H1 (cell line): Measurements from ENCODE around the gene LCN12. TPM values are rescaled to one million over a fixed set of nuclear protein-coding genes. Genes with fewer than 3 reads are reported as not detected.

Source experiments
- CTCF ChIA-PET: fragments of 300-600 bp; sonication (Branson Sonifier 250); formaldehyde crosslinking; loops from one replicate; lab custom pipeline; 2021; ENCODE audit not compliant: partially characterized antibody; lab: Charles Lee
- POLR2A ChIA-PET: fragments of 300-600 bp; sonication (Branson Sonifier 250); formaldehyde crosslinking; loops from one replicate; lab custom pipeline; 2021; ENCODE audit warnings: inconsistent platforms; ENCODE audit not compliant: partially characterized antibody; lab: Charles Lee
- DNase-seq, 2 experiments: peaks; one replicate each; pipeline versions ENCODE4 v3.0.0 to v3.0.0-alpha.2; 2010 to 2022; ENCODE audit warnings: low spot score in 2 of 2, low read depth in 1 of 2, mixed read lengths in 1 of 2
- FAIRE-seq: peaks from 2 replicates; lab custom pipeline; 2011; peaks lifted over from hg19 to GRCh38; lab: Jason Lieb, UNC
- H2AFZ ChIP-seq: 2 replicates; pipeline ENCODE4 v1.8.1; 2012; ENCODE audit warnings: low read length, inconsistent platforms
- H2AK5ac ChIP-seq: 2 replicates; pipeline ENCODE4 v1.6.1; 2013; ENCODE audit warnings: low read depth, low read length
- H2BK120ac ChIP-seq: replicated peaks from 2 replicates; pipeline ENCODE3; 2013; ENCODE audit warnings: low read depth, low read length, inconsistent platforms
- H2BK12ac ChIP-seq: 2 replicates; pipeline ENCODE4 v1.6.1; 2013; ENCODE audit warnings: low read depth, low read length
- H2BK15ac ChIP-seq: 2 replicates; pipeline ENCODE4 v1.6.1; 2013; ENCODE audit warnings: low read length
- H2BK20ac ChIP-seq: 2 replicates; pipeline ENCODE4 v1.6.1; 2013; ENCODE audit warnings: low read length
- H2BK5ac ChIP-seq: 2 replicates; pipeline ENCODE4 v1.6.1; 2013; ENCODE audit warnings: low read depth, low read length
- H3K14ac ChIP-seq: 2 replicates; pipeline ENCODE4 v1.6.1; 2013; ENCODE audit warnings: inconsistent platforms; ENCODE audit not compliant: insufficient read length
- H3K18ac ChIP-seq: 2 replicates; pipeline ENCODE4 v1.6.1; 2013; ENCODE audit warnings: low read length; ENCODE audit errors: extremely low read depth
- H3K23ac ChIP-seq: 2 replicates; pipeline ENCODE4 v1.6.1; 2013; ENCODE audit warnings: inconsistent platforms; ENCODE audit not compliant: insufficient read length
- H3K23me2 ChIP-seq: 2 replicates; pipeline ENCODE4 v1.6.1; 2013; ENCODE audit warnings: low read depth, low read length
- H3K27ac ChIP-seq: 2 replicates; pipeline ENCODE4 v1.6.1; 2011; ENCODE audit warnings: low read depth, low read length, inconsistent platforms
- H3K27me3 ChIP-seq, 4 experiments: replicated peaks in 1 of 4; 1 replicate in 1 of 4; 2 replicates in 3 of 4; pipeline versions ENCODE4 v1.6.1 to v1.8.1; 2011 to 2013; ENCODE audit warnings: low read length in 3 of 4, mild to moderate bottlenecking in 3 of 4, inconsistent platforms in 2 of 4, mixed read lengths in 2 of 4, moderate library complexity in 1 of 4; ENCODE audit not compliant: control insufficient read depth in 3 of 4, insufficient read depth in 3 of 4; ENCODE audit errors: extremely low read depth in 1 of 4
- H3K36me3 ChIP-seq, 4 experiments: 2 replicates each; pipeline versions ENCODE4 v1.6.1 to v1.8.1; 2011 to 2013; ENCODE audit warnings: mild to moderate bottlenecking in 4 of 4, low read length in 3 of 4, moderate library complexity in 2 of 4, control low read depth in 1 of 4, inconsistent platforms in 1 of 4; ENCODE audit not compliant: insufficient read depth in 4 of 4, control insufficient read depth in 2 of 4
- H3K4ac ChIP-seq: replicated peaks from 2 replicates; pipeline ENCODE3; 2013; ENCODE audit warnings: low read length, low read depth, mixed read lengths, inconsistent platforms; ENCODE audit not compliant: insufficient read length
- H3K4me1 ChIP-seq, 4 experiments: replicated peaks in 1 of 4; 1 replicate in 1 of 4; 2 replicates in 3 of 4; pipeline versions ENCODE4 v1.6.1 to v1.8.1; 2011 to 2013; ENCODE audit warnings: low read length in 3 of 4, inconsistent platforms in 2 of 4, mixed read lengths in 1 of 4; ENCODE audit not compliant: insufficient read depth in 4 of 4, control insufficient read depth in 3 of 4
- H3K4me2 ChIP-seq, 2 experiments: 2 replicates each; pipeline versions ENCODE4 v1.6.1 to v1.8.1; 2011 to 2013; ENCODE audit warnings: low read depth in 2 of 2, low read length in 2 of 2, control low read depth in 1 of 2, inconsistent platforms in 1 of 2, mild to moderate bottlenecking in 1 of 2; ENCODE audit not compliant: insufficient read depth in 1 of 2
- H3K4me3 ChIP-seq, 4 experiments: fragments of 200-600, 300-600 bp in 1 of 4; sonication (generic), shearing (Covaris generic), sonication (Bioruptor Twin) in 1 of 4; 2 replicates each; pipeline versions ENCODE4 v1.5.1 to v1.8.1; 2011 to 2016; ENCODE audit warnings: low read length in 4 of 4, low read depth in 3 of 4, control low read depth in 2 of 4, inconsistent platforms in 2 of 4, mild to moderate bottlenecking in 2 of 4, mixed read lengths in 1 of 4, moderate library complexity in 1 of 4; ENCODE audit not compliant: insufficient read depth in 2 of 4; ENCODE audit errors: extremely low read depth in 1 of 4
- H3K56ac ChIP-seq: replicated peaks from 2 replicates; pipeline ENCODE3; 2013; ENCODE audit warnings: low read depth, mild to moderate bottlenecking, mixed read lengths, low read length, inconsistent platforms; ENCODE audit not compliant: insufficient read length
- H3K79me1 ChIP-seq: 2 replicates; pipeline ENCODE4 v1.6.1; 2013; ENCODE audit warnings: low read depth, low read length, control low read depth
- H3K79me2 ChIP-seq, 2 experiments: 2 replicates each; pipeline versions ENCODE4 v1.6.1 to v1.8.1; 2012 to 2013; ENCODE audit warnings: low read length in 2 of 2, mild to moderate bottlenecking in 2 of 2, inconsistent platforms in 1 of 2; ENCODE audit not compliant: insufficient read depth in 2 of 2, control insufficient read depth in 1 of 2
- H3K9ac ChIP-seq, 4 experiments: replicated peaks in 1 of 4; 1 replicate in 1 of 4; 2 replicates in 3 of 4; pipeline versions ENCODE4 v1.6.1 to v1.8.1; 2011 to 2013; ENCODE audit warnings: low read depth in 3 of 4, low read length in 3 of 4, control low read depth in 2 of 4, mild to moderate bottlenecking in 2 of 4, moderate library complexity in 2 of 4, inconsistent platforms in 1 of 4; ENCODE audit errors: extremely low read depth in 1 of 4
- H3K9me3 ChIP-seq, 2 experiments: 2 replicates each; pipeline versions ENCODE4 v1.6.1 to v1.8.1; 2012 to 2013; ENCODE audit warnings: mild to moderate bottlenecking in 2 of 2, moderate library complexity in 2 of 2, control low read depth in 1 of 2, inconsistent platforms in 1 of 2, low read depth in 1 of 2, low read length in 1 of 2, mixed read lengths in 1 of 2; ENCODE audit not compliant: insufficient read depth in 2 of 2
- H4K20me1 ChIP-seq, 2 experiments: replicated peaks in 1 of 2; 2 replicates each; pipeline versions ENCODE3 to v1.8.1; 2011 to 2013; ENCODE audit warnings: inconsistent platforms in 2 of 2, low read length in 2 of 2, mild to moderate bottlenecking in 1 of 2; ENCODE audit not compliant: insufficient read depth in 2 of 2, control insufficient read depth in 1 of 2
- H4K5ac ChIP-seq: 2 replicates; pipeline ENCODE4 v1.6.1; 2013; ENCODE audit warnings: low read length, low read depth, mixed read lengths, inconsistent platforms; ENCODE audit not compliant: insufficient read length
- H4K8ac ChIP-seq: 2 replicates; pipeline ENCODE4 v1.8.0; 2013; ENCODE audit warnings: mild to moderate bottlenecking, moderate library complexity, low read length, inconsistent platforms; ENCODE audit not compliant: insufficient read depth; ENCODE audit errors: extremely low read depth
- H4K91ac ChIP-seq: replicated peaks from 2 replicates; pipeline ENCODE3; 2013; ENCODE audit warnings: low read length, mixed read lengths, inconsistent platforms; ENCODE audit not compliant: insufficient read length
- BRCA1 ChIP-seq: IDR thresholded peaks from 2 replicates; pipeline ENCODE4 v1.6.1; 2012; ENCODE audit warnings: low read depth, low read length, improper control_type of control experiment
- POLR2A ChIP-seq, 2 experiments: IDR thresholded peaks; 1 replicate in 1 of 2; 2 replicates in 1 of 2; pipeline ENCODE4 v1.6.1; 2011; ENCODE audit warnings: low read depth in 2 of 2, low read length in 2 of 2, mild to moderate bottlenecking in 2 of 2; ENCODE audit errors: control extremely low read depth in 1 of 2
- RXRA ChIP-seq: IDR thresholded peaks from 2 replicates; pipeline ENCODE4 v1.6.1; 2011; ENCODE audit warnings: low read depth, mild to moderate bottlenecking, low read length, moderate library complexity; ENCODE audit not compliant: insufficient read depth
- WGBS, 2 experiments: shearing (Covaris generic) in 1 of 2; methylation state at CpG; one replicate each; pipeline versions ENCODE4 v1.1.6 to v1.1.7; 2013 to 2015; ENCODE audit warnings: low lambda C conversion rate in 2 of 2, mixed read lengths in 2 of 2, inconsistent platforms in 1 of 2, low coverage in 1 of 2, missing lambda C conversion rate in 1 of 2; ENCODE audit not compliant: insufficient replicate concordance in 2 of 2, insufficient coverage in 1 of 2, insufficient read length in 1 of 2; ENCODE audit errors: extremely low coverage in 1 of 2, missing lambda C conversion rate in 1 of 2; 5-methylcytosine and 5-hydroxymethylcytosine counted together
- polyA plus RNA-seq, 7 experiments: library from polyadenylated mRNA; depleted of rRNA in 3 of 7; stranded (reverse) in 5 of 7; unstranded in 2 of 7; fragments of >200 nt in 5 of 7; fragments of 200-250 nt in 2 of 7; gene quantifications; 1 replicate in 5 of 7; 2 replicates in 1 of 7; 4 replicates in 1 of 7; pipeline versions ENCODE4 v1.2.1 to v1.2.3, GENCODE V29; 2011 to 2013; ENCODE audit warnings: missing spikeins in 2 of 7, mixed read lengths in 2 of 7
- total RNA-seq: library from RNA; stranded (reverse); fragmentation: NEBNext Ultra II Directional; extraction: Animal tissue kit (Norgen Biotek cat#: 25700); gene quantifications from 2 replicates; pipeline ENCODE4 v1.2.1, GENCODE V29; 2021

Gene LCN12
- total and polyA plus RNA-seq, 2 of the 8 experiments (the other 6 are each of a cell fraction or from before 2014, with no cell fraction given), result 1.1 to 1.7 TPM

- no peaks in the 10 kb centered on the region for H3K9me3 ChIP-seq
- no peak overlapping the region for H2BK12ac ChIP-seq
- no peak overlapping the region for H3K23ac ChIP-seq
- no peak overlapping the region for H2BK15ac ChIP-seq
- no peak overlapping the region for H2BK5ac ChIP-seq
- H3K4me1 ChIP-seq, result peaks cover 0 to 13% (median 9%) of the 10 kb centered on the region in 4 experiments; a peak in 5 of 7 replicates
- H3K27me3 ChIP-seq, result no peaks in the 10 kb centered on the region
- H3K36me3 ChIP-seq, result no peaks in the 10 kb centered on the region
- no peak for FAIRE-seq
- ChIA-PET POLR2A (interaction anchor here (0.7 kb wide), 1 partner anchor 39 kb away, joined by 3 read pairs; the partner anchor contains the start of gene PAXX), CTCF (interaction anchor here (0.9 to 5.2 kb wide), 7 partner anchors 10 to 83 kb away, joined by 3 to 21 read pairs (median 3); no protein-coding TSS in a partner anchor)
- no peaks in the 10 kb centered on the region for H3K79me2 ChIP-seq
- no peak overlapping the region for H3K4me3 ChIP-seq
- H2AFZ ChIP-seq, result no peak overlapping the region
- H3K27ac ChIP-seq, result no peak overlapping the region
- H4K5ac ChIP-seq, result no peak overlapping the region
- no peak overlapping the region for H2BK20ac ChIP-seq
- no peak overlapping the region for H2AK5ac ChIP-seq
- H3K14ac ChIP-seq, result no peak overlapping the region
- H3K79me1 ChIP-seq, result no peaks in the 10 kb centered on the region
- H2BK120ac ChIP-seq, result no peak overlapping the region
- H4K91ac ChIP-seq, result no peak overlapping the region
- peaks cover 0 to 6% of the 10 kb centered on the region in 2 experiments for H4K20me1 ChIP-seq
- no peak overlapping the region for H4K8ac ChIP-seq
- no peak overlapping the region for H3K4me2 ChIP-seq
- peaks cover 13% of the 10 kb centered on the region; the same call in 1 of the 2 replicates for H3K23me2 ChIP-seq
- no peak overlapping the region for H3K9ac ChIP-seq
- no peak for DNase-seq
- no peak overlapping the region for H3K56ac ChIP-seq
- 90% methylated on average over 9 of the region's 15 CpGs; no CpG with 5 or more reads in 1 of the 2 experiments for WGBS, 2 experiments
- H3K18ac ChIP-seq, result no peak overlapping the region
- no peak overlapping the region for H3K4ac ChIP-seq
- TF ChIP-seq RXRA, result no peak
- TF ChIP-seq POLR2A (IDR thresholded peaks at IDR 0.05; ENCODE audit: control extremely low read depth in 1 of 2, low read depth in 2 of 2, low read length in 2 of 2), result no peak
- TF ChIP-seq BRCA1, result no peak
These were observed 313 bp downstream of the LCN12 start for GRCh38 chr9:136952321-136952850.
